ENCODE data around the gene ETV6.

The ETV6 gene

GRCh38 chr12:11696084-11696483, 46.6 kb downstream of the ETV6 start:
- H3F3A ChIP-seq (ENCODE audit: low read depth) = no peaks in the 10 kb centered on the region
- H3K4me3 ChIP-seq (ENCODE audit: low read length, poor library complexity, severe bottlenecking) = no peak overlapping the region
- H3K9me2 ChIP-seq (replicated peaks; ENCODE audit: low read depth, low read length) = no peaks in the 10 kb centered on the region
- H3K4me1 ChIP-seq (ENCODE audit: insufficient read depth, low read length, poor library complexity, severe bottlenecking) = peaks cover 3% of the 10 kb centered on the region
- H3K27me3 ChIP-seq (ENCODE audit: insufficient read depth, low read length, poor library complexity, severe bottlenecking) = no peaks in the 10 kb centered on the region
- no peak overlapping the region for H2AFZ ChIP-seq (ENCODE audit: low read length)
- peaks cover 56% of the 10 kb centered on the region for H4K20me1 ChIP-seq (ENCODE audit: insufficient read depth, low read length, poor library complexity, severe bottlenecking)
- H3K9me3 ChIP-seq (ENCODE audit: insufficient read depth, low read depth, low read length) = no peaks in the 10 kb centered on the region
- TF ChIP-seq EZH2phosphoT487 (IDR thresholded peaks at IDR 0.05; ENCODE audit: borderline replicate concordance) (no peak), CTCF (conservative IDR thresholded peaks at IDR 0.05; ENCODE audit: low read length) (no peak)
- peaks cover 11% of the 10 kb centered on the region; the same call in 1 of the 2 replicates for H3K36me3 ChIP-seq (ENCODE audit: insufficient read depth, low read length)
- no peak overlapping the region for H3K4me2 ChIP-seq (ENCODE audit: low read depth, low read length, poor library complexity, severe bottlenecking)
- no peak overlapping the region for H3K9ac ChIP-seq (ENCODE audit: low read depth, low read length, poor library complexity, severe bottlenecking)
- peaks cover 97% of the 10 kb centered on the region for H3K79me2 ChIP-seq (ENCODE audit: insufficient read depth, low read length)

- no peak overlapping the region for H3K4me3 ChIP-seq (ENCODE audit: low read length, poor library complexity, severe bottlenecking)
- peaks cover 50% of the 10 kb centered on the region for H4K20me1 ChIP-seq (ENCODE audit: insufficient read depth, low read length, poor library complexity, severe bottlenecking)
- H3K36me3 ChIP-seq (ENCODE audit: insufficient read depth, low read length) = peaks cover 5% of the 10 kb centered on the region; the same call in 1 of the 2 replicates
- H3K4me1 ChIP-seq (ENCODE audit: insufficient read depth, low read length, poor library complexity, severe bottlenecking) = peaks cover 3% of the 10 kb centered on the region
- H3F3A ChIP-seq (ENCODE audit: low read depth) = no peaks in the 10 kb centered on the region
- no peaks in the 10 kb centered on the region for H3K27me3 ChIP-seq (ENCODE audit: insufficient read depth, low read length, poor library complexity, severe bottlenecking)
- no peaks in the 10 kb centered on the region for H3K9me2 ChIP-seq (replicated peaks; ENCODE audit: low read depth, low read length)
- no peak overlapping the region for H2AFZ ChIP-seq (ENCODE audit: low read length)
- H3K79me2 ChIP-seq (ENCODE audit: insufficient read depth, low read length) = peaks cover 97% of the 10 kb centered on the region
- H3K9me3 ChIP-seq (ENCODE audit: insufficient read depth, low read depth, low read length) = no peaks in the 10 kb centered on the region
- no peak for TF ChIP-seq EZH2phosphoT487 (IDR thresholded peaks at IDR 0.05; ENCODE audit: borderline replicate concordance)
- no peak overlapping the region for H3K4me2 ChIP-seq (ENCODE audit: low read depth, low read length, poor library complexity, severe bottlenecking)
- no peak overlapping the region for H3K9ac ChIP-seq (ENCODE audit: low read depth, low read length, poor library complexity, severe bottlenecking)
Measured at GRCh38 chr12:11697131-11697530, 47.7 kb downstream of the ETV6 start.

- no peak overlapping the region for H3K4me2 ChIP-seq (ENCODE audit: low read depth, low read length, poor library complexity, severe bottlenecking)
- no peaks in the 10 kb centered on the region for H3K9me2 ChIP-seq (replicated peaks; ENCODE audit: low read depth, low read length)
- no peaks in the 10 kb centered on the region; the same call in 1 of the 2 replicates for H3K36me3 ChIP-seq (ENCODE audit: insufficient read depth, low read length)
- no peak overlapping the region for H3K4me3 ChIP-seq (ENCODE audit: low read length, poor library complexity, severe bottlenecking)
- H3K79me2 ChIP-seq (ENCODE audit: insufficient read depth, low read length) = peaks cover 97% of the 10 kb centered on the region
- H4K20me1 ChIP-seq (ENCODE audit: insufficient read depth, low read length, poor library complexity, severe bottlenecking) = peaks cover 46% of the 10 kb centered on the region
- H3F3A ChIP-seq (ENCODE audit: low read depth) = no peaks in the 10 kb centered on the region
- TF ChIP-seq CTCF (conservative IDR thresholded peaks at IDR 0.05; ENCODE audit: low read length) = no peak
- no peak for TF ChIP-seq EZH2phosphoT487 (IDR thresholded peaks at IDR 0.05; ENCODE audit: borderline replicate concordance)
- peaks cover 3% of the 10 kb centered on the region for H3K4me1 ChIP-seq (ENCODE audit: insufficient read depth, low read length, poor library complexity, severe bottlenecking)
- no peaks in the 10 kb centered on the region for H3K27me3 ChIP-seq (ENCODE audit: insufficient read depth, low read length, poor library complexity, severe bottlenecking)
- no peaks in the 10 kb centered on the region for H3K9me3 ChIP-seq (ENCODE audit: insufficient read depth, low read depth, low read length)
- H3K9ac ChIP-seq (ENCODE audit: low read depth, low read length, poor library complexity, severe bottlenecking) = no peak overlapping the region
- no peak overlapping the region for H2AFZ ChIP-seq (ENCODE audit: low read length)
Measured at GRCh38 chr12:11697670-11698387, 48.4 kb downstream of the ETV6 start.

GRCh38 chr12:11698729-11699128, 49.3 kb downstream of the ETV6 start:
- Histone ChIP-seq H3F3A (ENCODE audit: low read depth) (no peaks in the 10 kb centered on the region), H3K4me1 (ENCODE audit: insufficient read depth, low read length, poor library complexity, severe bottlenecking) (peaks cover 3% of the 10 kb centered on the region), H3K9me3 (ENCODE audit: insufficient read depth, low read depth, low read length) (no peaks in the 10 kb centered on the region), H3K4me2 (ENCODE audit: low read depth, low read length, poor library complexity, severe bottlenecking) (no peak overlapping the region), H3K79me2 (ENCODE audit: insufficient read depth, low read length) (peaks cover 97% of the 10 kb centered on the region), H4K20me1 (ENCODE audit: insufficient read depth, low read length, poor library complexity, severe bottlenecking) (peaks cover 44% of the 10 kb centered on the region), H2AFZ (ENCODE audit: low read length) (no peak overlapping the region), H3K36me3 (ENCODE audit: insufficient read depth, low read length) (no peaks in the 10 kb centered on the region; the same call in 1 of the 2 replicates), H3K9ac (ENCODE audit: low read depth, low read length, poor library complexity, severe bottlenecking) (no peak overlapping the region), H3K4me3 (ENCODE audit: low read length, poor library complexity, severe bottlenecking) (no peak overlapping the region), H3K9me2 (replicated peaks; ENCODE audit: low read depth, low read length) (no peaks in the 10 kb centered on the region), H3K27me3 (ENCODE audit: insufficient read depth, low read length, poor library complexity, severe bottlenecking) (no peaks in the 10 kb centered on the region)
- no peak for TF ChIP-seq CTCF (conservative IDR thresholded peaks at IDR 0.05; ENCODE audit: low read length)
- TF ChIP-seq EZH2phosphoT487 (IDR thresholded peaks at IDR 0.05; ENCODE audit: borderline replicate concordance) = no peak
